Measurements from ENCODE around the gene CEACAM4. TPM values are rescaled to one million over a fixed set of nuclear protein-coding genes. Genes with fewer than 3 reads are reported as not detected.

Gene CEACAM4
- total RNA-seq, 1 donor from 2014 or later = 2.4 TPM

DNA sequence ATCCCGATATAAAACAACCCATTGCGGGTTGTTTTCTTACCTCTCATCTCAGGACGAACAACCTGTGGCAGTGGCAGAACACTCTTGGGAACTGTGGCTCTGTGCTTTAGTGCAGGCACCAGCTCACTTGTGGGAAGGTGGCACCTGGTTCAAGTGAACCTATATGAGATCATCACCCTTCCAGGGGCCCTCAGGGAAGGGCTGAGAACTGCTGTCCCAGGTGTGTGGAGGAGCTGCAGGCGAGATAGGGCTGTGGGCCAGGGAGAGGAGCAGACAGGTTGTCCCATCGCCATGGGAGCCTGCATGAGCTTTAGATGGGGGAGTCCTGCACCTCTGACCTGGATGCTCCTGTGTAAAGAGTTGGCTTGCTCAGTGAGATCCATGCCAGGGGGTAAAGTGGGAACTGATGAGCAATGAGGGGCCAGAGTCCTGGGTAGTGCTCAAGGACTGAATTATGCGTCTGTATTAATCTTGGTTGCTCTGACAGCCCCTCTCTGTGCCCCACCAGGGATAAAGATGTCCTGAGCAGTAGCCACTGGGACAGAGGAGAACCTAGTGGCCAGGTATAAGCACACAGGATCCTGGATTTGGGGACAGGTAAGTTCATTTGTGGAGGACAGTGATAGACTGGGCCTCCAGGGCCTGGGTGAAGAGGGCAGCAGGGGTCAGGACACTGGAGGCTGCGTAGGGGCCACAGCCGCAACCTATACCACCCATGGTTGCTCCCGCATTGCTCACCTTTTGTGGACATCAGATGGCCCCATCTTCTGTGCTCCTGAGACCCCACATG, 8.7 kb downstream of the CEACAM4 start:
- no peak for DNase-seq (ENCODE audit: low spot score)

- peak; percentile 38 for DNase-seq (ENCODE audit: low spot score)
These were observed 9.9 kb downstream of the CEACAM4 start for GRCh38 chr19:41616792-41617621.

- no peak for DNase-seq (ENCODE audit: low spot score)
These were observed 11.7 kb downstream of the CEACAM4 start for GRCh38 chr19:41615207-41615606.

- peak; percentile 25 for DNase-seq (ENCODE audit: low spot score)
These were observed 14.4 kb downstream of the CEACAM4 start for GRCh38 chr19:41612483-41612882.

GRCh38 chr19:41610789-41611188, 16.1 kb downstream of the CEACAM4 start:
- no peak for DNase-seq (ENCODE audit: low spot score)

GRCh38 chr19:41607668-41608067, 19.2 kb downstream of the CEACAM4 start:
- DNase-seq (ENCODE audit: low spot score) = no peak

DNA sequence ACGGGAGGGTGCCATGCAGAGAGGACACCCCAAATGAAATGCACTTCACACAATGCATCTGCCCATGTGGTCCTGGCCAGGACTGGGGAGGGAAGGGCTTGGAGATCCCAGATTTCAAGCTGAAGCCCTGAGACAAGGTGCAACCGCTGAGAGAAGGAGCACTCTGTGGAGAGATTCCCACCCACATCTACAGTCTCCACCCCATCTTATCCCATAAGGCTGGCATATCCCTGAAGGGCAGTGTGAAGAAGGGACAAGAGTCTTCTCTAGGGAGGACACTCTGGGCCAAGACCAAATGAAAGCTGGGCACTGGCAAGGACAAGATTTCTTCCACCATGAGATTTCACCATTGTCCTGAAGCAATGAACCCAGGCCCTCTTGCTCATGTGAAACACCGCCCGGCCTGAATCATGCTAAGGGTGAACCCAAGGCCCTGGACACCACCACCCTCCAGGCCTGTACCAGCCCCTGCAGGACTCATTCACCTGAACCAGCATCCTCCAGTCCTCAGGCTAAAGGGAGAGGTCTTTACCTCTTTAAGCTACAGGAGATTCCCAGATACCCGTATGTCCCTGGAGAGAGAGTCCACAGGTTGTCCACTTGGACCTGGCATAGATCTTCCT, 20.5 kb downstream of the CEACAM4 start:
- no peak for DNase-seq (ENCODE audit: low spot score)

DNA sequence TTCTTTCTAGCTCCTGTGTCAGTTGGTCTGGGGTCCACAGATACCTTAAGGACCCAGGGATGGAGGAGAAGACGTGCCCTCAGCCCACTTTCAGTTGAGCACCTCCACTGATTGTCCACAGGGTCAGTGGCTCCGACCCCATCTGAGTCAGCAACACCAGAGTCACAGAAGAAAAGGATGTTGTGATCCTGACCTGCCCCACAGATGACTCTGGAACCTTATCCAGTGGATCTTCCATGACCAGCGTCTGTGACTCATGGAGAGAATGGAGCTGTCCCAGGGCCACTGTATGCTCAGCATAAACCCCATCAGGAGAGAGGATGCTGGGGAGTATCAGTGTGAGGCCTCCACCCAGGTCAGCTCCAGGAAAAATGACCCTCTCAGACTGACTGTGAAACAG, 22.0 kb downstream of the CEACAM4 start:
- no peak for DNase-seq (ENCODE audit: low spot score)

DNA sequence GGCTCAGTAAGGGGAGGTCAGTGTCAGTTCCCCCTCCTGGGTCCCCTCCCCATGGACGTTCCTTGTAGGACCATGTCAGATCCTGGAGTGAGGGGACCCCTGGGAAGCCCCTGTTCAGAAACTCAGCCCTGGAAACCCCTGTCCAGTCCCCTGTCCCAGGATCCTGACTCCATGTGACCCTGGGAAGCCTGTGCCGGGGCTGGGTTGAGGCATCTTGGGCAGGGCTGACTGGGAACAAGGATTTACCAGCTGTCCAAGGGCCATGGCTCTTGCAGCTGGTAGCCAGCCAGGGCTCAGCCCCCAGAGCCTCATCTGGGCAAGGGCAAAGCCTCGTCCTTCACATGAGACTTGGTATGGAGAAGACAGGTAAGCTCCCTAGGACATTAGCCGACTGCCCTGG, 25.1 kb downstream of the CEACAM4 start:
- DNase-seq (ENCODE audit: low spot score) = no peak

GRCh38 chr19:41599175-41599966, 27.5 kb downstream of the CEACAM4 start:
- DNase-seq (ENCODE audit: low spot score) = no peak

GRCh38 chr19:41597600-41598041, 29.3 kb downstream of the CEACAM4 start:
- DNase-seq (ENCODE audit: low spot score) = peak; percentile 73

GRCh38 chr19:41595890-41596280, 31.0 kb downstream of the CEACAM4 start:
- DNase-seq (ENCODE audit: low spot score) = no peak

- peak; percentile 56 for DNase-seq (ENCODE audit: low spot score)
These were observed 31.5 kb downstream of the CEACAM4 start for GRCh38 chr19:41595258-41595889.

GRCh38 chr19:41591951-41592562, 34.8 kb downstream of the CEACAM4 start:
- no peak for DNase-seq (ENCODE audit: low spot score)

GRCh38 chr19:41590936-41591335, 35.9 kb downstream of the CEACAM4 start:
- DNase-seq (ENCODE audit: low spot score) = no peak

- DNase-seq (ENCODE audit: low spot score) = no peak
These were observed 37.5 kb downstream of the CEACAM4 start for GRCh38 chr19:41589371-41589770.

GRCh38 chr19:41588497-41589209, 38.2 kb downstream of the CEACAM4 start:
- no peak for DNase-seq (ENCODE audit: low spot score)

DNA sequence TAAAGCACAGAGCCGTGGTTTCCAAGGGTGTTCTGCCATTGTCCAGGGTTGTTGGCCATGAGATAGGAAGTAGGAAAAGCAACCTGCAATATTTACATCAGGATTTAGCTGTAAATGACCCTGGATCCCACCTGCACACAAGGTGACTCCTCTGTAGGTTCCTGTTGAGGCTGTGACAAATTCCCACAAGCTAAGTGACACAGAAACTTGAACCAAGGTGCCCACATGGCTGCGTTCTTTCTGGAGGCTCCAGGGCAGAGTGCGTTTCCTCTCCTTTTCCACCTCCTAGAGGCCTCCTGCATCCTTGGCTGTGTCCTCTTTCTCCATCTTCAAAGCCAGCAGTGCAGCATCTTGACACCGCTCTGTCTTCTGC, 39.0 kb downstream of the CEACAM4 start:
- DNase-seq (ENCODE audit: low spot score) = no peak

DNA sequence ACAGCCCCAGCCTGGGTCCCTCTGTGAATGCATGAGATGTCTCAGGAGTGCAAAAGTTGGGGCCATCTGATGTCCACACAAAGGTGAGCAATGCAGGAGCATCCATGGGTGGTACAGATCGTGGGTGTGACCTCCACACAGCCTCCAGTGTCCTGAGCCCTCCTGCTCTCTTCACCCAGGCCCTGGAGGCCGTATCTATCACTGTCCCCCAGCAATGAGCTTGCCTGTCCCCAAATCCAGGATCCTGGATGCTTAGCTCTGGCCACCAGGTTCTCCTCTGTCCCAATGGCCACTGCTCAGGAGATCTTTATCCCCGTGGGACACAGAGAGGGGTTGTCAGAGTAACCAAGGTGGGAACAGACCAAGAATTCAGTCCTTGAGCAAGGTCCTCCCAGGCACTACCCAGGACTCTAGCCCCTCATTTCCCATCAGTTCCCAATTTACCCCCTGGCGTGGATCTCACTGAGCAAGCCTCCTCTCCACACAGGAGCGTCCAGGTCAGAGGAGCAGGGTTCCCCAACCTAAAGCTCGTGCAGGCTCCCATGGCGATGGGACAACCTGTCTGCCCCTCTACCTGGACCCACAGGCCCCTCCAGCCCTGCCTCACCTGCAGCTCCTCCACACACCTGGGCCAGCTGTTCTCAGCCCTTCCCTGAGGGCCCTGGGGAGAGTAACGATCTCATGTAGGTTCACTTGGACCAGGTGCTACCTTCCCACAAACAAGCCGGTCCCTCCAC, 39.6 kb downstream of the CEACAM4 start:
- DNase-seq (ENCODE audit: low spot score) = no peak

All from ureter (tissue), 1 donor.